GM18507 (cell line): Measurements from ENCODE around the gene CAPZA3.
"Not testable (repeated sequence)": the region's sequence is repeated elsewhere in the genome, so short reads cannot be mapped to it uniquely, and the experiment has no call there.

Experiments
- DNase-seq: peaks from one replicate; pipeline ENCODE4 v3.0.0; 2011; ENCODE audit warnings: low read depth; ENCODE audit not compliant: insufficient read length; ENCODE audit errors: extremely low spot score
- FAIRE-seq: peaks from 2 replicates; lab custom pipeline; 2011; peaks lifted over from hg19 to GRCh38; lab: Jason Lieb, UNC

CAPZA3 gene, protein sequence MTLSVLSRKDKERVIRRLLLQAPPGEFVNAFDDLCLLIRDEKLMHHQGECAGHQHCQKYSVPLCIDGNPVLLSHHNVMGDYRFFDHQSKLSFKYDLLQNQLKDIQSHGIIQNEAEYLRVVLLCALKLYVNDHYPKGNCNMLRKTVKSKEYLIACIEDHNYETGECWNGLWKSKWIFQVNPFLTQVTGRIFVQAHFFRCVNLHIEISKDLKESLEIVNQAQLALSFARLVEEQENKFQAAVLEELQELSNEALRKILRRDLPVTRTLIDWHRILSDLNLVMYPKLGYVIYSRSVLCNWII

GRCh38 chr12:18737819-18738218 lies at the start of gene CAPZA3, which contains the start of gene PLCZ1:
Gene CAPZA3, plus strand, starts transcription at chr12:18738119. Its CDS starts 150 bp downstream, at chr12:18738269.
Gene PLCZ1, minus strand, starts transcription at chr12:18738012. Its CDS starts 641 bp downstream, at chr12:18737371.
- no peak for FAIRE-seq

DNA sequence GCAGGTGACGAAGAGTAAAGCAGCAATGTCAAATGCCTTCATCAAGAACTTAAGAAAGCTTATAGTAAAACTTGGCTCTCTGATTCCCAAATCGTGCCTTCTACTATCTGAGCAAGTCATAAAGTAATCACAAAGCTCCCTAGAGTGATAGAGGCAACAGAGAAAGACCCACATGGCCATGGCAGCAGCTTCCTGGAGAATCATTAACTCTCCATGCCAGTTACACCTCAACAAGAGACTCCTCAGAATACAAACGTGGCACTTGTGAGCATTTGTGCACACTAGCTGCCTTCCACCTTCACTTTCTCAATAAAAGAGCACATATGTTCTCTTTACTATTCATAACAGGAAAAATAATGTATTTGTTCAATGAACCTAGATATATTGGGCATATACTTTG lies 48.1 kb upstream of the CAPZA3 start:
- DNase-seq (no peak), FAIRE-seq (no peak)

More at GRCh38 chr12:18737819-18738218, at the start of gene CAPZA3, which contains the start of gene PLCZ1:
- no peak for DNase-seq

GRCh38 chr12:18690653-18691052 lies 47.3 kb upstream of the CAPZA3 start:
- DNase-seq (no peak), FAIRE-seq (no peak)

- not testable (repeated sequence) for FAIRE-seq, DNase-seq
Measured at GRCh38 chr12:18693986-18694385, 43.9 kb upstream of the CAPZA3 start.

GRCh38 chr12:18696971-18697602 lies 40.8 kb upstream of the CAPZA3 start:
- DNase-seq (no peak), FAIRE-seq (no peak)

DNA sequence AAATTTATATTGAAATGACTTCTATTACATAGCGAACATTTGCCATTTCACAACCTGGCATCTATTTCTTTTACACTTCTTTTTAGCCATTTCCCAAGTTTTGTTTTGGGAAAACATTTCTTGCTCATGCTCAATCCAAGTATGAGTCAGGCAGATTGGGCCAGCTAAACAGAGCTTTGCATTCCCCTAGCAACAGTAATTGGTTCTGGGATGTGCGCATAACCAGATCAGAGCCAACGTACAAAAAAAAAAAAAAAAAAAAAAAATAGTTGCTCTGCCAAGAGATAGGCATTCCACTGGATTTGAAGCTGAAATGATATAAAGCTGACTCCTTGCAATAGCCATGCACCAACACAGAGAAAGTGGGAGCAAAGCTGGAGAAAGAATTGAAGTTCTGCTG lies 37.6 kb upstream of the CAPZA3 start:
- FAIRE-seq (no peak), DNase-seq (no peak)

- DNase-seq (no peak), FAIRE-seq (no peak)
Measured at GRCh38 chr12:18703321-18703720, 34.6 kb upstream of the CAPZA3 start.

- no peak for DNase-seq
- FAIRE-seq, result no peak
Measured at GRCh38 chr12:18703911-18704310, 34.0 kb upstream of the CAPZA3 start.

DNA sequence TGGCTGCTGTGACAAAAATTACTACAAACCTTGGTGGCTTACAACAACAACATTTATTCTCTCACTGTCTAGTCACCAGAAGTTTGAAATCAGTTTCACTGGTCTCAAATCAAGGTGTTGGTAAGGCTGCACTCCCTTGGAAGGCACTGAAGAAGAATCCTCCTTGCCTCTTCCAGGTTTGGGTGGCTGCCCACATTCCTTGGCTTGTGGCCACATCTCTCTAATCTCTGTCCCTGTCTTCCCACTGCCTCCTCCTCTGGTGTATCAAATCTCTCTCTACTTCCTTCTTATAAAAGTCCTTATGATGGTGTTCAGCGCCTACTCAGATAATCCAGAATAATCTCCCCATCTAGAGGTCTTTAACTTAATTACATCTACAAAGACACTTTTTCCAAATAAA lies 31.1 kb upstream of the CAPZA3 start:
- FAIRE-seq, result no peak
- DNase-seq, result no peak

GRCh38 chr12:18716236-18716635 lies 21.7 kb upstream of the CAPZA3 start:
- FAIRE-seq (no peak), DNase-seq (no peak)

GRCh38 chr12:18718462-18718861 lies 19.5 kb upstream of the CAPZA3 start:
- FAIRE-seq (no peak), DNase-seq (no peak)

DNA sequence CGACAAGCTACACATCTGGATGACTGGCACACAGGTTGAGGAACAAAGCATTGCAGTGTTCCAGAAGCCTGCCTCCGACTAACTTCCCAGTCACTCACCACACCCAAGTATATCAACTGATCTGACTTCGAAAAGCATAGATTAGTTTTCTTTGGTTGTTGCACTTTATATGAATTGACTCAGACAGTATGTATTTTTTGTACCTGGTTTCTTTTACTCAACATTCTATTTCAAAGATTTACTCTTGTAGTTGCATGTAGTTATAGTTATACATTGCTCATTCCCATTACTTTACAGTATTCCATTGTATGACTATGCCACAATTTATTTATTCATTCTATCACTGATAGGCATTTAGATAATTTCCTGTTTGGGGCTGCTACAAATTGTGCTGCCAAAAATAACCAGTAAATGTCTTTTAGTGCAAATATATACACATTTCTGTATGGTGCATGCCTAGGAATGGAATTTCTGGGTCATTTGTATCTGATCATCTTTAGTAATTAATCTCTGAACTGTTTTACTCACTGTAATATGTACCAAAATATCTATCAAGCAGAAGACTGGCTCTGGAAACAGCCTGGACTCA lies 17.9 kb upstream of the CAPZA3 start:
- no peak for FAIRE-seq

GRCh38 chr12:18720690-18721089 lies 17.2 kb upstream of the CAPZA3 start:
- DNase-seq (no peak), FAIRE-seq (no peak)

More for the DNA sequence above, 17.9 kb upstream of the CAPZA3 start:
- no peak for DNase-seq

- DNase-seq, result no peak
- FAIRE-seq, result no peak
Measured at GRCh38 chr12:18721452-18721851, 16.5 kb upstream of the CAPZA3 start.

DNA sequence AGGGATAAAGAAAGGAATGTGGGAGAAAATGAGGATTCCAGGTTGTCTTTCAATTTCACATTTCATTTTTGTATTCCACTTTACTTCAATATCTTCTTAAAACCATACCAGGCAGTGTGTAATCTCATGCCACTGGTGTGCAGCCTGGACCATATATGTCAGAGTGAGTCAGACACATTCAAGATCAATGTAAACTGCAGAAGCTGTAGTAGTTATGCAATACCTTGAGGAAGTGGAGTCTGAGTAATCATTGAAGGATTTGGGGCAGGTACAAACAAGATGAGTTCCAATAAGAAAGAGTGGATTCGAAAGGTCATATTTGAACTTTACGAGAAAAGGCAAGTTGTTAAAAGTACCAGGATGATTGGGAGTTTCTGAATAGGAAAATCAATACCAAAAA lies 14.2 kb upstream of the CAPZA3 start:
- no peak for DNase-seq
- no peak for FAIRE-seq

GRCh38 chr12:18731156-18731555 lies 6.8 kb upstream of the CAPZA3 start:
- no peak for FAIRE-seq
- no peak for DNase-seq

DNA sequence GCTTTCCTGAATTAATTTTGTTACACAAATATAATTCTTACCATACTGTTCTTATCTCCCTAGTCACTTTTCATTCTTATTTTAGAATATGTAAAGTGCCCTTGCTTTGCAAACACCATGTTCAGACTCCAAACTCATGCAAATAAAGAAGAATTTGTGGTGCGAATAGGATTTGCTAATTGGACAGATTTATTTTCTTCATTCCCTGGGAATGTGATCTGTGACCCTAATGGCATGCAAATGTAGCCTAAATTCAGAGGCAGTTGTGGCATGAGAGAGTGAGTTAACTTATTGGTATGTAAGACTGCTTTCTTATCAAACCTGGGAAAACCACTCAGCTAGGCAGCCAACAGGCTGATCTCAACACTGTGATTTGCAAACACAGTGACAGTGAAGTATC lies 10.0 kb downstream of the CAPZA3 start:
- DNase-seq, result no peak
- no peak for FAIRE-seq

- no peak for FAIRE-seq
- no peak for DNase-seq
Measured at GRCh38 chr12:18749386-18749957, 11.6 kb downstream of the CAPZA3 start.

- FAIRE-seq (no peak), DNase-seq (no peak)
Measured at GRCh38 chr12:18750085-18750484, 12.2 kb downstream of the CAPZA3 start.

DNA sequence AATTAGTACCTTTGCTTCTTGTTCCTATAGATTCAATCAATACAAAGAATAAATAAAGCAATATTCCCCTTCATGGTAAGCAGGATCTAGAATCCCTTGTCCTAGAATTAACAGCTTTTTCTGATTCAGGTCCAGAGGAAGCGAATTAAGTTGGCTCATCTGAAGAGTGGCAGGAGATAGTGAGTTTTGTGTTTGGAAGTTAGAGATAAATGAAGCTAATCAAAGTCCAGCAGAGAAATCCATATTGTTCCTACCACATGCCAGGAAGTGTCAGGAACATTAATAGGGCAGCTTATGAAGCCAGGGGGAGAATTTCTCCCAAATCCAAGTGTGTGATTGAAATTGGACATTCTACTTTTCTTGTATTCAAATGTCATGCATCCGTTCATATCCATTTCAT lies 13.9 kb downstream of the CAPZA3 start:
- FAIRE-seq (no peak), DNase-seq (no peak)
